Lung (tissue), 12 donors: ENCODE measurements around the gene ZIC4. TPM values are rescaled to one million over a fixed set of nuclear protein-coding genes. Genes with fewer than 3 reads are reported as not detected.

Source experiments
- ATAC-seq: fragments of 200-7000 bp; cut with Tn5 transposase; one replicate; pipeline ENCODE4 v1.9.1; 2020; ENCODE audit warnings: moderate number of reproducible peaks; ENCODE audit not compliant: insufficient read depth, low FRiP score
- DNase-seq, 3 donors: peaks; one replicate each; pipeline ENCODE4 v3.0.0-alpha.2; 2013 to 2017
- H3K27ac ChIP-seq, 2 donors: one replicate each; pipeline ENCODE4 v1.5.1; 2013; ENCODE audit warnings: mild to moderate bottlenecking in 2 of 2, moderate library complexity in 2 of 2, control low read depth in 1 of 2, inconsistent platforms in 1 of 2, low read depth in 1 of 2, low read length in 1 of 2
- H3K27me3 ChIP-seq, 3 donors: one replicate each; pipeline ENCODE4 v1.5.1; 2013; ENCODE audit warnings: low read length in 2 of 3; ENCODE audit not compliant: control insufficient read depth in 3 of 3, insufficient read depth in 3 of 3
- H3K36me3 ChIP-seq, 4 donors: one replicate each; pipeline ENCODE4 v1.5.1; 2013; ENCODE audit warnings: low read length in 4 of 4, mild to moderate bottlenecking in 1 of 4, moderate library complexity in 1 of 4; ENCODE audit not compliant: control insufficient read depth in 4 of 4, insufficient read depth in 4 of 4
- H3K4me1 ChIP-seq, 5 donors: one replicate each; pipeline ENCODE4 v1.5.1; 2013; ENCODE audit warnings: low read length in 5 of 5, mild to moderate bottlenecking in 2 of 5, moderate library complexity in 1 of 5; ENCODE audit not compliant: control insufficient read depth in 5 of 5, insufficient read depth in 5 of 5
- H3K4me3 ChIP-seq: one replicate; pipeline ENCODE4 v1.5.1; 2013; ENCODE audit warnings: mild to moderate bottlenecking, control low read depth, moderate library complexity
- H3K9ac ChIP-seq, 2 donors: one replicate each; pipeline ENCODE4 v1.5.1; 2013; ENCODE audit warnings: low read length in 2 of 2, control low read depth in 1 of 2; ENCODE audit not compliant: insufficient read depth in 1 of 2
- H3K9me3 ChIP-seq, 4 donors: one replicate each; pipeline ENCODE4 v1.5.1; 2013; ENCODE audit warnings: low read length in 3 of 4, mild to moderate bottlenecking in 1 of 4, moderate library complexity in 1 of 4; ENCODE audit not compliant: control insufficient read depth in 4 of 4, insufficient read depth in 3 of 4
- WGBS, 2 donors: extraction: QIAGEN DNeasy Blood & Tissue Kit; methylation state at CpG; one replicate each; pipeline ENCODE4 v1.1.7; 2013; 5-methylcytosine and 5-hydroxymethylcytosine counted together
- polyA plus RNA-seq, 2 donors: library from polyadenylated mRNA; stranded (reverse); fragments of 200-250 nt; gene quantifications; one replicate each; pipeline ENCODE4 v1.2.1, GENCODE V29; 2013
- total RNA-seq, 2 donors: library from RNA; depleted of rRNA in 1 of 2; stranded (reverse); fragments of >200 nt in 1 of 2; gene quantifications; one replicate each; pipeline ENCODE4 v1.2.1, GENCODE V29; 2014 to 2021
- TF ChIP-seq, protein P1 (sequence below): IDR thresholded peaks from 2 replicates; pipeline ENCODE4 v1.5.1; 2012; ENCODE audit warnings: mild to moderate bottlenecking; ENCODE audit errors: control extremely low read depth, extremely low read depth
- donor health status: control.
- donor health status: control.
- donor health status: Bipolar disorder and iron deficiency.
- donor health status: healthy.
- donor health status: DM: yes; HTN: yes; CAD: no.

The ZIC4 gene
- total and polyA plus RNA-seq, 4 donors = not detected

DNA sequence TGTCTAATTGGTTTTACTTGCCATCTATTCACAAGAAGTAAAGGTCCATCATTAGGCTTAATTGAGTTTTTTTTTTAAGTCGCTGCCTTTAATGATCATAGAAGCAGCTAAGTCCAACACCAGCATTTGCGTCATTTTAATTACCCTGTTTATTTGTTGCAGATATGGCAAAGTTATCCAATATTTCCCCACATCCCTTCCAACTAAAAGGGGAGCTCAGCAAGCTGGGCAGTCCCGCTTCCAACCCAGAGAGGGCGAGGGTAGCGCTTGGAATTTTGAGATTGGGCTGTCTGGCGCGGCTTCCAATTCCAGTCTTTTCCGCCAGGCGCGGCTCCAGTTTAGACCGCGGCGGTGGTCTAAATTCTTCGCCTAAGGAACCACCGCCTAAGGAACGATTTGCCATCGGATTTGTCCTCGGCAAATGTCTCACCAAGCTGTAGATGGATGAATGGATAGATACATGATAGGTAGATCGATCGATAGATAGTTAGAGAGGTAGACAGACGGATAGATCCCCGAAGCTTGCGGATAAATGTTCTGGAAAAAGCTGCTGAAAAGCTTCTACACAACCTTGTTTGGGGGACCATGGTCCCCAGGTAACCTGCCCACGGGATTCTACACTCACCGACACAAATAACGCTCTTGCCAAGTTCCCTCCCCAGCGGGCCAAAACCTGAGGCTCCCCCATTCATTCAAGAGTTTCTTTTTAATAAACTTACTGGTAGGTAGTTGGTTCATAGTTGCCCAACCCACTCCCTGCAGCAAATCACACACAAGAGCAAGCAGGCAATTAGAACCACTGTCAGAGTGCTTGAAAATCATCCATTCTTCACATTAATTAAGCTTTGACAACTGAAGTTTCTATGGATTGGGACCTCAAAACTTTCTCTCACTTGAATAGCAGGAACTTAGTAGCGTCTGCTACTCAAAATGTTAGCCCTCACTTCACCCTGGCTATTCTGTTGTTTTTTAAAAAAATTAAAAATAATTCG is 49.1 kb downstream of the ZIC4 start:
- Histone ChIP-seq H3K9me3 (peaks cover 0 to 23% (median 0%) of the 10 kb centered on the region in 4 donors), H3K27ac (no peak overlapping the region), H3K9ac (no peak overlapping the region), H3K4me1 (peaks cover 0 to 6% (median 0%) of the 10 kb centered on the region in 5 donors), H3K4me3 (no peak overlapping the region), H3K27me3 (peaks cover 21 to 100% (median 99%) of the 10 kb centered on the region in 3 donors), H3K36me3 (no peaks in the 10 kb centered on the region)
- ATAC-seq (no peak), DNase-seq (peak in 2 of 3 donors; percentile 53 to 62)
- TF ChIP-seq, protein P1, sequence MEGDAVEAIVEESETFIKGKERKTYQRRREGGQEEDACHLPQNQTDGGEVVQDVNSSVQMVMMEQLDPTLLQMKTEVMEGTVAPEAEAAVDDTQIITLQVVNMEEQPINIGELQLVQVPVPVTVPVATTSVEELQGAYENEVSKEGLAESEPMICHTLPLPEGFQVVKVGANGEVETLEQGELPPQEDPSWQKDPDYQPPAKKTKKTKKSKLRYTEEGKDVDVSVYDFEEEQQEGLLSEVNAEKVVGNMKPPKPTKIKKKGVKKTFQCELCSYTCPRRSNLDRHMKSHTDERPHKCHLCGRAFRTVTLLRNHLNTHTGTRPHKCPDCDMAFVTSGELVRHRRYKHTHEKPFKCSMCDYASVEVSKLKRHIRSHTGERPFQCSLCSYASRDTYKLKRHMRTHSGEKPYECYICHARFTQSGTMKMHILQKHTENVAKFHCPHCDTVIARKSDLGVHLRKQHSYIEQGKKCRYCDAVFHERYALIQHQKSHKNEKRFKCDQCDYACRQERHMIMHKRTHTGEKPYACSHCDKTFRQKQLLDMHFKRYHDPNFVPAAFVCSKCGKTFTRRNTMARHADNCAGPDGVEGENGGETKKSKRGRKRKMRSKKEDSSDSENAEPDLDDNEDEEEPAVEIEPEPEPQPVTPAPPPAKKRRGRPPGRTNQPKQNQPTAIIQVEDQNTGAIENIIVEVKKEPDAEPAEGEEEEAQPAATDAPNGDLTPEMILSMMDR = no peak
- 7 to 11% methylated on average over 29 of the region's 29 CpGs for WGBS, 2 donors

DNA sequence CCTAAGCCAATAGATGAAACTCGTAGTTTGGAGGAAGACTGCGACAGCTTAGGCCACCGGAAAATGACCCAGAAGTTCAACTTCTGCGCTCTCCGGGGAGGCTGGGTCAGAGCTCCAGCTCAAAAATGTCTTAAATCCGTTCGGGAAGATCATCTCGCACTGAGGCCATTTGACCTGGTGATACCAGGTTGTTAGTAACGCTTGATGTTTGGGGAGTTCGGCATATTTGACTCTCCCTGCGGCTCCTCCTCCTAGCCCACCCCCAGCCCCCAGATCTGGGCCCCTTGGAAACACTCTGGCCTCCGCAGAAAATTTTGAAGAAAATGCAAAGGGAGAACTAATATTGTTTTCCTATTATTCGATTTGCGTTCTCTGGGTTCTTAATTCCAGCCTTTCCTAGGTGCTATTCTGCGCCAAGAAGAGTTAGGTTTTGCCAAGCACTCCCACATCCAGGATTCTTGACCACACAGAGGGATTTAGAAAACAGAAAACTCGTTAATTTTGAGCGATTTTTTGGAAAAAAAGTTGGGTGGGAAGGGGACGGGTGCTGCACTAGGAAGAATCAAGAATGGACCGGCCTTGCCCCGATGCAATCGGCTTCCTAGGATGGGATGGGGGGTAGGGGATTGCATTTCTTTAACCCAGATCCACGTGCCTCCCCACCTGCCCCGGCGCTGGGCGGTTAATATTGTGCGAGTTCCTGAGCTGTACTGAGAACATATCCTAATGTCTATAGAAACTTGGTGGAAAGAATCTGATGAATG is 50.0 kb downstream of the ZIC4 start:
- Histone ChIP-seq H3K27ac (no peak overlapping the region), H3K9me3 (peaks cover 0 to 23% (median 0%) of the 10 kb centered on the region in 4 donors), H3K4me3 (no peak overlapping the region), H3K4me1 (peaks cover 0 to 6% (median 0%) of the 10 kb centered on the region in 5 donors), H3K9ac (no peak overlapping the region), H3K27me3 (peaks cover 21 to 99% (median 96%) of the 10 kb centered on the region in 3 donors), H3K36me3 (no peaks in the 10 kb centered on the region)
- no peak for ATAC-seq
- TF ChIP-seq, protein P1 = no peak
- peak in 1 of 3 donors; percentile 27 for DNase-seq
- 4 to 6% methylated on average over 26 of the region's 26 CpGs for WGBS, 2 donors

- H3K4me3 ChIP-seq = no peak overlapping the region
- no peak overlapping the region for H3K9ac ChIP-seq
- DNase-seq = no peak
- H3K27ac ChIP-seq = no peak overlapping the region
- peaks cover 18 to 99% (median 96%) of the 10 kb centered on the region in 3 donors for H3K27me3 ChIP-seq
- 9 to 12% methylated on average over 4 of the region's 4 CpGs for WGBS, 2 donors
- H3K9me3 ChIP-seq = peaks cover 0 to 23% (median 0%) of the 10 kb centered on the region in 4 donors
- H3K36me3 ChIP-seq = no peaks in the 10 kb centered on the region
- no peak for ATAC-seq
- TF ChIP-seq, protein P1 = no peak
- H3K4me1 ChIP-seq = peaks cover 0 to 6% (median 0%) of the 10 kb centered on the region in 5 donors
These were observed 50.6 kb downstream of the ZIC4 start for GRCh38 chr3:147355753-147356090.
